HG02973 (cell line): ENCODE measurements around the gene CPSF3.
"Not testable (repeated sequence)": the region's sequence is repeated elsewhere in the genome, so short reads cannot be mapped to it uniquely, and the experiment has no call there.

ENCODE experiments used
- ATAC-seq: cut with Tn5 transposase; IDR thresholded peaks from one replicate; pipeline ENCODE4 v1.9.1; 2021; ENCODE audit warnings: moderate library complexity; ENCODE audit not compliant: unreplicated experiment

The CPSF3 gene

DNA sequence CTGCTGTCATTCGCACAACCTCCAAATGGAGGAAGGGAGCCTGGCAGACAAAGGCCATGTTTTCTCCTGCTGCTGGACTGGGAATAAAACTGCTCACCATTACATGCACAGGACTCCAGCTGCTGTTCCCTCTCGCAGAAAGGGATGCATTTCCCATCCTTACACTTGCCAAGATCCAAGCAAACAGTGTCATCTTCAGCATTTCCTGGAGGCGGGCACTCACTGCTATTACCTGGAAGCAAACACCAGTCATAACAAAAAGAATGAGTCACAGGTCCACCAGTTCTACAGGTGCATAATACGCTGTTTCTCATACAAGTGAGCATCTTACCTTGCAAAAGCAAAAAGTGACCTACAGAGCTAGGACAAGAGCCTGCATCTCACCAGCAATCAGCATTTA lies 73.6 kb downstream of the CPSF3 start:
- ATAC-seq: no peak

- ATAC-seq: no peak
Measured at GRCh38 chr2:9498210-9498609, 74.8 kb downstream of the CPSF3 start.

- ATAC-seq: no peak
Measured at GRCh38 chr2:9508931-9509330, 85.5 kb downstream of the CPSF3 start.

GRCh38 chr2:9513946-9514345 lies 90.5 kb downstream of the CPSF3 start:
- ATAC-seq: not testable (repeated sequence)

DNA sequence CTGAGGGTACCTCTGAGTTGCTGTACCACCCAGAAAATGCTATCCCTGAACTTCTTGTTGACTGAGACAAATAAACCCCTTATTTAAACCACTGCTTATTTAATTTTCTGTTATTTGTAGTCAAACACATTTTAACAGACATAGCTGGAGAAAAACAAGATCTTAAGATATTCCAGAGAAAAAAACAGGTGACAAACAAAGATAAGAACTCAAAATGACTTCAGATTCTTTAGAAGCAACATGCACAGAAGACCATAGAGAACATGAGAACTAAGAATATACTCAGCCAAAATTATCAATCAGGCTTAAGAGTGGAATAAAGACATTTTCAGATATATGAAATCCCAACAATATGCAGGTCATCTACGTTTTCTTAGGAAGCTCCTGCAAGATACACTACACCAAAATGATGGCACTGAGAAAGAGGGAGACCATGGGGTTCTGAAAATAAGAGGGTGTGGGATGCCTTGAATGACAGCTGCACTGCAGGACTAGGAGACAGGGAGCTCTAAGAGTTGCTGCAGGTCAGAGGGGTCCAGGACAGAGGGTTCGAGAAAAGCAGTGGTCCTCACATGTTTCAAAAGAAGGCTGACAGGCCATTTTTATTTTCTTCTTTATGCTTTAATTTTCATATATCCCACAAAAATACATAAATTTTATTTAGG lies 93.8 kb downstream of the CPSF3 start:
- no peak for ATAC-seq

DNA sequence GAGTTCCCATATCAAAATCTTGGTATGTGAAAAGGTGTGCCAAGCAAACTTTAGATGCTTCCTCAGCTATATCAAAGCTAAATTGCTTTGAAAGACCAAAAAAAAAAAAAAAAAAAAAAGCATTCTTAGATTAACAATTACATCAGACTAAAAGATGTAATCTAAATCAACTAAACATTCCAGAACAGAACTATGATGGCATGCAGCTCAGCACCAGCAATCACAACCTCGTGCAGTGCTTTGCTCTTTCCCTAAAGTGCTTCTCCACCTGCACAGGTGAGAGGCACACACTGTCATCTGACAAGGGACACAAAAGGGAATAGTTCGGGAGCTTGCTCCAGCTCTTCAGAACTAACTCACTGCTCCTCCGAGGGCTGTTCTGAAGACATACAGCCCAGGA lies 94.7 kb downstream of the CPSF3 start:
- ATAC-seq: no peak

DNA sequence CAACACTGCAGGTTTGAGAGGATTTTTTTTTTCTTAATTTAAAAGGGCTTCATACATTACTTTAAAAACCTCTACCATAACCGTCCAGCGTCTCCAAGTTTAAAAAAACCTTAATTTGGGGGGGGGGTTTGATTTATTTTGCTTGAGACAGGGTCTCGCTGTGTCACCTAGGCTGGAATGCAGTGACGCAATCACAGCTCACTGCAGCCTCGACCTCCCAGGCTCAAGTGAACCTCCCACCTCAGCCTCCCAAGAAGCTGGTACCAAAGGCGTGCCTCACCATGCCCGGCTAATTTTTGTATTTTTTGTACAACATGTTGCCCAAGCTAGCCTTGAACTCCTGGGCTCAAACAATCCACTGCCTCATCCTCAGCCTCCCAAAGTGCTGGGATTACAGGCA lies 95.3 kb downstream of the CPSF3 start:
- no peak for ATAC-seq

DNA sequence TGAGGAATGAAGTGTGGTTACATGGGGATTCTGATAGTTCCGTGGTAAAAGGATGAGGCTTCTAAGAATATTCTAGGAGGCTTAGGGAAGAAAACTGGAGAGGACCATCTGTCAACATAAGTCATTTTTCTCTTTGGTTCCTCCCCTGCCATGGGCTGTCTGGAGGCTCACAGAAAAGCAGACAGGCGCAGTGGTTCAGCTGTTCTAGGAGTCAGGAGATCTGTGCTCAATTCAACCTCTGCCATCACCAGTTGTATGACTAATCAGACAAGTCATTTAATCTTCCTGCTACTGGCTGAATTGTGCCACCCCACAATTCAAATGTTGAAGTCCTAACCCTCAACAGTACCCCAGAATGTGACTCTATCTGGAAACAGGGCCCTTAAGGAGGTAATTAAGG lies 95.8 kb downstream of the CPSF3 start:
- no peak for ATAC-seq
